GM13976 (cell line): Measurements from ENCODE around the gene C18orf63.

ENCODE experiments used
- DNase-seq: peaks from one replicate; pipeline ENCODE4 v3.0.0; 2012; ENCODE audit warnings: low spot score
- CTCF ChIP-seq: IDR thresholded peaks from 2 replicates; pipeline ENCODE4 v1.5.1; 2012; ENCODE audit warnings: borderline replicate concordance, mild to moderate bottlenecking; ENCODE audit not compliant: insufficient read depth; ENCODE audit errors: extremely low read depth, missing control alignments, control extremely low read depth
- in situ Hi-C: fragments of 300-500 bp; cut with MboI; formaldehyde crosslinking; loops from one replicate; pipeline ENCODE4 v1.12.0; 2022; ENCODE audit warnings: low sequenced_read_pairs, mixed read lengths, inconsistent platforms; ENCODE audit not compliant: unreplicated experiment

The C18orf63 gene

GRCh38 chr18:74315464-74316256 lies at the start of gene C18orf63:
Gene C18orf63, plus strand, starts transcription at chr18:74315839. Its CDS starts 2,027 bp downstream, at chr18:74317866.
- TF ChIP-seq CTCF = no peak
- in situ Hi-C loops = no loop called here
- no peak for DNase-seq

- no peak for DNase-seq
- in situ Hi-C loops = no loop called here
- TF ChIP-seq CTCF = no peak
Measured at GRCh38 chr18:74266161-74266560, 49.5 kb upstream of the C18orf63 start.

- no peak for TF ChIP-seq CTCF
- no peak for DNase-seq
- in situ Hi-C loops = no loop called here
Measured at GRCh38 chr18:74268175-74268574, 47.5 kb upstream of the C18orf63 start.

GRCh38 chr18:74268933-74269620 lies 46.6 kb upstream of the C18orf63 start:
- no peak for TF ChIP-seq CTCF
- in situ Hi-C loops = no loop called here
- DNase-seq = no peak

GRCh38 chr18:74271635-74272034 lies 44.0 kb upstream of the C18orf63 start:
- no peak for TF ChIP-seq CTCF
- no peak for DNase-seq
- in situ Hi-C loops = no loop called here

GRCh38 chr18:74273394-74273793 lies 42.2 kb upstream of the C18orf63 start:
- DNase-seq = no peak
- in situ Hi-C loops = no loop called here
- TF ChIP-seq CTCF = no peak
